SU-DHL-6 (cell line): ENCODE measurements around the gene XRN2.

Source experiments
- CTCF ChIP-seq: fragments of 200-600 bp; sonication (generic); IDR thresholded peaks from one replicate; pipeline ENCODE4 v1.5.1; 2017; ENCODE audit warnings: antibody characterized with exemption, mild to moderate bottlenecking, low read length, moderate library complexity; ENCODE audit not compliant: insufficient read depth, poor library complexity, severe bottlenecking
- EZH2phosphoT487 ChIP-seq: fragments of 200-600 bp; sonication (generic), shearing (Covaris generic); conservative IDR thresholded peaks from 2 replicates; pipeline ENCODE4 v1.6.1; 2018; ENCODE audit warnings: mild to moderate bottlenecking, antibody characterized with exemption, low read length, moderate library complexity, mixed read lengths

- no peak for TF ChIP-seq CTCF
- no peak for TF ChIP-seq EZH2phosphoT487
Observed at GRCh38 chr20:21357844-21358243, 54.7 kb downstream of the XRN2 start.
